Measurements from ENCODE around the gene SLC26A6.
A peak's percentile ranks its signal among the peaks of the same experiment; 100 is the strongest.

SLC26A6 gene

DNA sequence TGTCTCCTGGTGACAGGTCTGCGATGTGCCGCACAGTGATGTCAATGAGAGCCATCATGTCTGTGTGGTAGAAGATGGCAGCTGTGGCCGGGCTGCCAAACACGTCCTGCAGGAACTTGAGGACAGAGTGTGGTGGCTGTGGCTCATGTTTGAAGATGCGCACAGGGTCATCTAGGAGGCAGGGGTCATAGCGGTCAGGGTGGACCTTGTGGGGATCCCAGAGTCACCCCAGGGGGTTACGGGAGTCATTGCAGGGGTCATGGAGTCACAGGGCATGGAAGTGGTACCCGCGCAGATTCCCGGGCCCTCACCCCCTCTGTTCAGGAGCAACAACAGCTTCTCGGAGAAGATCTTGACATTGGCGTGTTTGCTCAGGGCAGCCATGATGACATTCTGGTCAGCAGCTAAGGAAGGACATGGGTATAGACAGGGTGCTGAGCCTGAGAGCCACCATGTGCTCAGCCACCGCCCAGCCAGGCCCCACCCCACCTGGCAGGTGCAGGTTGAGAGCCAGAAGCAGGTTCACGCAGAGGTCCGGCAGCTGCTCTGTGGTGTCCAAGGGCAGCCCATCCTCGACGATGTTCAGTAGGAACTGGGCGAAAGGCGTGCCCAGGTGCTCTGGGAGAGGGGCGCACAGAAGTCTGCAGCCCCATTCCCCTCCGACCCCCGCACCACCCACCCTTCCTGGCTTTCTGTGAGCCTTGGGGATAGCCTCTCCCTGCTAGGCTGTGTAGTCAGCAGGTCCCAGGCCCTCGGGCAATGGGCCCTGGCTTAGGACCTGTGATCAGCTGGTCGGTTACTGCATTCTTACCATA, 43.5 kb upstream of the SLC26A6 start:
- H3K27me3 ChIP-seq (ENCODE audit: control insufficient read depth, insufficient read depth, low read length, poor library complexity, severe bottlenecking), result no peaks in the 10 kb centered on the region
- peaks cover under 1% of the 10 kb centered on the region for H3K4me1 ChIP-seq (ENCODE audit: control insufficient read depth, insufficient read depth, low read length)
- WGBS, 2 experiments, result 96% methylated on average over 24 of the region's 24 CpGs
- H3K27ac ChIP-seq (ENCODE audit: insufficient read depth, low read depth, low read length, poor library complexity, severe bottlenecking), result no peak overlapping the region
- H3K36me3 ChIP-seq (ENCODE audit: control insufficient read depth, insufficient read depth, low read length), result peaks cover 57% of the 10 kb centered on the region
- H3K4me3 ChIP-seq (ENCODE audit: insufficient read depth, low read depth, low read length), result no peak overlapping the region
- H3K9me3 ChIP-seq (ENCODE audit: control insufficient read depth, low read length), result no peaks in the 10 kb centered on the region

GRCh38 chr3:48678056-48678455, 42.8 kb upstream of the SLC26A6 start:
- WGBS, 2 experiments, result 94 to 96% methylated on average over 4 of the region's 4 CpGs
- H3K36me3 ChIP-seq (ENCODE audit: control insufficient read depth, insufficient read depth, low read length), result peaks cover 57% of the 10 kb centered on the region
- no peaks in the 10 kb centered on the region for H3K27me3 ChIP-seq (ENCODE audit: control insufficient read depth, insufficient read depth, low read length, poor library complexity, severe bottlenecking)

DNA sequence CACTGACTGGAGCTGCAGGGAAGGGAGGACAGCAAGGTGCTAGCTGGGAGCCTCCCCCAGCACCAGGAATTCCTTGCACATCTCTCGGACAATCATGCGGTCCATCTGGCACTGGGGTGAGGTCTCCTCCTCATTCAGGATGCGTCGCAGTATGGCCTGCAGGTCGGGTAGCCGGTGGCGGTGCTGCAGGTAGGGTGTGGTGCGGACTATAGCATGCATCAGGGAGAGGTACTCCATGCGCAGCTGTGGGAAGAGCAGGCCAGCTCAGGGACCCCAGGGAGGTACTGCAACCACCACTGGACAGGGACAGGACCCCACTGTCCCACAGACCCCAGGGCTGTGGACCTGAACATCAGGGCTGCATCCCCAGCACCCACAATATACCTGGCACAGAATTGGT, 39.2 kb upstream of the SLC26A6 start:
- no peaks in the 10 kb centered on the region for H3K4me1 ChIP-seq (ENCODE audit: control insufficient read depth, insufficient read depth, low read length)
- H3K36me3 ChIP-seq (ENCODE audit: control insufficient read depth, insufficient read depth, low read length), result peaks cover 30% of the 10 kb centered on the region
- H3K4me3 ChIP-seq (ENCODE audit: insufficient read depth, low read depth, low read length), result no peak overlapping the region
- H3K9me3 ChIP-seq (ENCODE audit: control insufficient read depth, low read length), result no peaks in the 10 kb centered on the region
- no peak overlapping the region for H3K27ac ChIP-seq (ENCODE audit: insufficient read depth, low read depth, low read length, poor library complexity, severe bottlenecking)
- H3K27me3 ChIP-seq (ENCODE audit: control insufficient read depth, insufficient read depth, low read length, poor library complexity, severe bottlenecking), result no peaks in the 10 kb centered on the region
- 93 to 95% methylated on average over 9 of the region's 9 CpGs for WGBS, 2 experiments

More at GRCh38 chr3:48678056-48678455, 42.8 kb upstream of the SLC26A6 start:
- no peaks in the 10 kb centered on the region for H3K9me3 ChIP-seq (ENCODE audit: control insufficient read depth, low read length)
- no peaks in the 10 kb centered on the region for H3K4me1 ChIP-seq (ENCODE audit: control insufficient read depth, insufficient read depth, low read length)
- no peak overlapping the region for H3K4me3 ChIP-seq (ENCODE audit: insufficient read depth, low read depth, low read length)
- H3K27ac ChIP-seq (ENCODE audit: insufficient read depth, low read depth, low read length, poor library complexity, severe bottlenecking), result no peak overlapping the region

DNA sequence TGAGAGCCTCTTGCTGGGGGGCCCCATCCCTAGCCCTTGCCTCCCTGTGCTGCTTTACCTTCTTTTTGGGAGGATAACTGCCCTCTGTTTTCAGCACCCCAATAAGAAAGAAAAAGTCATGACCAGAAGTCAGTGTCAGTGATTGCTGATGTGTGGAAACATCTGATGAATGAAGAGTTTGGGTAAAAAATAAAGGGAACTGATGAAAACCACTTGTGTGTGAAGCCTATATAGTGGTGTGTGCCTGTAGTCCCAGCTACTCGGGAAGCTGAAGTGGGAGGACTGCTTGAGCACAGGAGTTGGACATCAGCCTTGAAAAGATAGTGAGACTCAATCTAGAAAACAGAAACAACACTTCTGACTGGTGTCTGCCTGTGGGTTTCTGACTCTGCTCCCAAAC, 37.3 kb upstream of the SLC26A6 start:
- no peaks in the 10 kb centered on the region for H3K4me1 ChIP-seq (ENCODE audit: control insufficient read depth, insufficient read depth, low read length)
- H3K27ac ChIP-seq (ENCODE audit: insufficient read depth, low read depth, low read length, poor library complexity, severe bottlenecking), result no peak overlapping the region
- WGBS, 2 experiments, result 90 to 100% methylated on average over 1 of the region's 1 CpG
- no peak overlapping the region for H3K4me3 ChIP-seq (ENCODE audit: insufficient read depth, low read depth, low read length)
- H3K9me3 ChIP-seq (ENCODE audit: control insufficient read depth, low read length), result no peaks in the 10 kb centered on the region
- H3K27me3 ChIP-seq (ENCODE audit: control insufficient read depth, insufficient read depth, low read length, poor library complexity, severe bottlenecking), result no peaks in the 10 kb centered on the region
- peaks cover 16% of the 10 kb centered on the region for H3K36me3 ChIP-seq (ENCODE audit: control insufficient read depth, insufficient read depth, low read length)

DNA sequence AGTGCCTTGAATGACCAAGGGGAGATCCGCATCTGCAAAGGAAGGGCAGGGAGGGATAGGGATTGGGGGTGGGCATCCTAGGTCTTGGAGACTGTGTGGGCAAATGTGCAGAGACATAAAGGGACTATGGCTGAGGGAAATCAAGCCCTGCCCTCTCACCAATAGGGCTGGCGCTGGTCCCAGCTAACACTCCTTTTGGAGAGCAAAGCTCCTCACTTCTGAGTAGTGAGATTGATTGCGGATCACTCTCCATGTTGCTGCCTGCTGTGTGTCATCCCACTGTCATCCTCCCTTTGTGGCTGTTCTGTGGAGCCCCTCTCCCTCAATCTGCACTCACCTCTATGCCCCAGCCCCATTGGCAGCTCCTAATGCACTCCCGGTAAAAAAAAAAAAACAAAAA, 29.7 kb upstream of the SLC26A6 start:
- Histone ChIP-seq H3K27me3 (ENCODE audit: control insufficient read depth, insufficient read depth, low read length, poor library complexity, severe bottlenecking) (no peaks in the 10 kb centered on the region), H3K9me3 (ENCODE audit: control insufficient read depth, low read length) (no peaks in the 10 kb centered on the region), H3K27ac (ENCODE audit: insufficient read depth, low read depth, low read length, poor library complexity, severe bottlenecking) (no peak overlapping the region), H3K36me3 (ENCODE audit: control insufficient read depth, insufficient read depth, low read length) (peaks cover 5% of the 10 kb centered on the region), H3K4me1 (ENCODE audit: control insufficient read depth, insufficient read depth, low read length) (peaks cover 9% of the 10 kb centered on the region), H3K4me3 (ENCODE audit: insufficient read depth, low read depth, low read length) (no peak overlapping the region)
- 87% methylated on average over 3 of the region's 4 CpGs for WGBS, 2 experiments

- Histone ChIP-seq H3K4me3 (ENCODE audit: insufficient read depth, low read depth, low read length) (peak overlapping the region; percentile 16), H3K27ac (ENCODE audit: insufficient read depth, low read depth, low read length, poor library complexity, severe bottlenecking) (peak overlapping the region; percentile 59), H3K27me3 (ENCODE audit: control insufficient read depth, insufficient read depth, low read length, poor library complexity, severe bottlenecking) (no peaks in the 10 kb centered on the region), H3K36me3 (ENCODE audit: control insufficient read depth, insufficient read depth, low read length) (peaks cover 12% of the 10 kb centered on the region), H3K4me1 (ENCODE audit: control insufficient read depth, insufficient read depth, low read length) (peaks cover 9% of the 10 kb centered on the region), H3K9me3 (ENCODE audit: control insufficient read depth, low read length) (no peaks in the 10 kb centered on the region)
- WGBS, 2 experiments, result 65 to 67% methylated on average over 11 of the region's 11 CpGs
Observed at GRCh38 chr3:48664313-48664644, 29.0 kb upstream of the SLC26A6 start.

DNA sequence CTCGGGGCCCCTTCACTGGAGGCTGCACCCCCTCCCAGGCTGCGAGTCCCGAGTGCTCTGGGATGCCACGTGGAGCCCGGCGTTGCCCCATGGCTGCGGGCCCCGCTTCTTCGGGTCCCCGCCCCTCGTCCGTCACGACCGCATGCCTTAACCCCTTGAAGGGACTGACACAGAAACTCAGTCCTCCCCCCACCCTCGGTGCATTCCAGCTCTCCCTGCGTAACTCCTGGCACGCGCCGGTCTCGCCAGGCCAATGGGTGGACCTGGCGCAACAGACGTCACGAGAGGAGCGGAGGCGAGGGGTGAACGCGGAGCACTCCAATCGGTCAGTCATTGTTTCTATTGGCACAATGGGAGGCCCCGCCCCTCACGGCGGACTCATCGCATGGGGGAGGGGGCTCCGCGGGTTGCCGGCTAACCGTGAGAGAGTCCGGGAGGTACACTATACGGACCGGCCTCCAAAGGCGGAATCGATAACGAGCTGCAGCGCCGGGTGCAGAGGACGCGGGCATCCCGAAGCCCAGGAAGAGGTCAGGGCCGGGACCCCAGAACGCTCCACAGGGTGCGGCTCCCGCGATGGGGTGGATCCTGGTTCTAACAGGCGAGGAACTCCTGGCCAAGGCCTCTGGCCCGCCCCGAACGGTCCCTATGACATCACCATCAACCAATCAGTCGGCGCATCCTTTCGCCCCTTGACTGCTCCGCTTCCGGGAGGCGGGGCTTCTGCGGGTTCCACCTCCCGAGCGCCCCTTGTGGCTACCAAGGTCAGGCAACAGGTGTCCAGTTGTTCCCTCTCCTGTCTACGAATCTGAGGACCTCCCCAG, 28.4 kb upstream of the SLC26A6 start:
- Histone ChIP-seq H3K4me3 (ENCODE audit: insufficient read depth, low read depth, low read length) (peak overlapping the region; percentile 74), H3K9me3 (ENCODE audit: control insufficient read depth, low read length) (no peaks in the 10 kb centered on the region), H3K27ac (ENCODE audit: insufficient read depth, low read depth, low read length, poor library complexity, severe bottlenecking) (peak overlapping the region; percentile 100), H3K36me3 (ENCODE audit: control insufficient read depth, insufficient read depth, low read length) (peaks cover 17% of the 10 kb centered on the region), H3K27me3 (ENCODE audit: control insufficient read depth, insufficient read depth, low read length, poor library complexity, severe bottlenecking) (no peaks in the 10 kb centered on the region), H3K4me1 (ENCODE audit: control insufficient read depth, insufficient read depth, low read length) (peaks cover 9% of the 10 kb centered on the region)
- WGBS, 2 experiments, result 0% methylated on average over 66 of the region's 66 CpGs

- peaks cover 17% of the 10 kb centered on the region for H3K36me3 ChIP-seq (ENCODE audit: control insufficient read depth, insufficient read depth, low read length)
- 0% methylated on average over 52 of the region's 52 CpGs for WGBS, 2 experiments
- H3K9me3 ChIP-seq (ENCODE audit: control insufficient read depth, low read length), result no peaks in the 10 kb centered on the region
Observed at GRCh38 chr3:48662753-48663488, 27.7 kb upstream of the SLC26A6 start, which contains the start of gene CELSR3. CELSR3 (minus strand) TSS chr3:48662886; CDS start chr3:48662634, 252 bp downstream.

GRCh38 chr3:48662145-48662752, 27.0 kb upstream of the SLC26A6 start:
- no peaks in the 10 kb centered on the region for H3K27me3 ChIP-seq (ENCODE audit: control insufficient read depth, insufficient read depth, low read length, poor library complexity, severe bottlenecking)
- no peaks in the 10 kb centered on the region for H3K9me3 ChIP-seq (ENCODE audit: control insufficient read depth, low read length)
- peak overlapping the region; percentile 74 for H3K4me3 ChIP-seq (ENCODE audit: insufficient read depth, low read depth, low read length)
- peaks cover 17% of the 10 kb centered on the region for H3K36me3 ChIP-seq (ENCODE audit: control insufficient read depth, insufficient read depth, low read length)
- peak overlapping the region; percentile 50 for H3K27ac ChIP-seq (ENCODE audit: insufficient read depth, low read depth, low read length, poor library complexity, severe bottlenecking)
- 2% methylated on average over 44 to 46 of the region's 46 CpGs for WGBS, 2 experiments
- H3K4me1 ChIP-seq (ENCODE audit: control insufficient read depth, insufficient read depth, low read length), result peaks cover 9% of the 10 kb centered on the region

More at GRCh38 chr3:48662753-48663488, 27.7 kb upstream of the SLC26A6 start, which contains the start of gene CELSR3:
- H3K4me1 ChIP-seq (ENCODE audit: control insufficient read depth, insufficient read depth, low read length), result peaks cover 9% of the 10 kb centered on the region
- peak within 1 kb of the TSS; percentile 74 for H3K4me3 ChIP-seq (ENCODE audit: insufficient read depth, low read depth, low read length)
- peak within 1 kb of the TSS; percentile 100 for H3K27ac ChIP-seq (ENCODE audit: insufficient read depth, low read depth, low read length, poor library complexity, severe bottlenecking)
- no peaks in the 10 kb centered on the region for H3K27me3 ChIP-seq (ENCODE audit: control insufficient read depth, insufficient read depth, low read length, poor library complexity, severe bottlenecking)

Data from ectodermal cell (in vitro differentiated cells).